ENCODE measurements around the gene RTCA.
A peak's percentile ranks its signal among the peaks of the same experiment; 100 is the strongest.
"Not testable (repeated sequence)": the region's sequence is repeated elsewhere in the genome, so short reads cannot be mapped to it uniquely, and the experiment has no call there.

The RTCA gene

GRCh38 chr1:100265931-100266740 is at the start of gene RTCA:
TSS of gene RTCA (plus strand) at chr1:100266216. CDS start at chr1:100266376, 160 bp downstream.
- peak; percentile 94 for DNase-seq

DNA sequence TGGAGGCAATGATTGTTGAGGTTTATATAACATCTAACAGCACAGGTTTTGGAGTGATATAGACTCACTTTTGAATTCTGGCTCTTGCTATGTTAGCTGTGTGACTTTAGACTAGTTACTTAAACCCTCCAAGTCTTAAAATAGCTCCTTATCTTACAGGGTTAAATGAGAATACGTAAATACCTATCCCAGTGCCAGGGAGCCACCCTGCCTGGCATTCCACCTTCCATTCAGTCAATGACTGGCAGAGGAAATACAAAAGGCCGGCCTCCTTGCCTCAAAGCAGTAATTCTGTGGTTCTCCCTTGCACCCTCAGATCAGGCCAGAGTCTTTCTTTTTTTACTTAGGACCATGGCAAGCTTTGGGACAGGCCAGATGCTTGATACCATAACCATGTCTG is 48.2 kb upstream of the RTCA start:
- no peak for DNase-seq

- no peak for DNase-seq
Observed at GRCh38 chr1:100219457-100219856, 46.6 kb upstream of the RTCA start.

- no peak for DNase-seq
Observed at GRCh38 chr1:100219883-100220282, 46.1 kb upstream of the RTCA start.

- DNase-seq: no peak
Observed at GRCh38 chr1:100222428-100222827, 43.6 kb upstream of the RTCA start.

- no peak for DNase-seq
Observed at GRCh38 chr1:100229681-100230443, 36.2 kb upstream of the RTCA start.

DNA sequence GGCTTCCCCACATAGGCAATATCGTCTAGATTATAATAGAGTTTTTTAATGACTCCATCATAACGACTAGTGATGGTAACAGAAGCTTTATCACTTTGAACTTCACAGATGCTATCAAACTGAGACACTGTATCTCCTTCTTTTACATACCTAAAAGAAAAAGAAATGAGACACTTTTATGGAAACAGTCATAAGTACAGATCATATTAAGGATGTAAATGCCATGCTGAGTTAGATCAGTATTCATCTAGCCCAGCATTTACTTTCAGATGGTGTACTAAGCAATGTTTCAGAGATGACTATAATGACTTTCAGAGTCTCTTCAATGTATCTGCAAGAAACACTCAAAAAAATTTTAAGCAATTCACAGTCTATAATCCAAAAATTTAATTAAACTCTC is 35.3 kb upstream of the RTCA start:
- DNase-seq: no peak

GRCh38 chr1:100231721-100232120 is 34.3 kb upstream of the RTCA start:
- DNase-seq: no peak

GRCh38 chr1:100232156-100232555 is 33.9 kb upstream of the RTCA start:
- no peak for DNase-seq

GRCh38 chr1:100233566-100233965 is 32.5 kb upstream of the RTCA start:
- DNase-seq: not testable (repeated sequence)

DNA sequence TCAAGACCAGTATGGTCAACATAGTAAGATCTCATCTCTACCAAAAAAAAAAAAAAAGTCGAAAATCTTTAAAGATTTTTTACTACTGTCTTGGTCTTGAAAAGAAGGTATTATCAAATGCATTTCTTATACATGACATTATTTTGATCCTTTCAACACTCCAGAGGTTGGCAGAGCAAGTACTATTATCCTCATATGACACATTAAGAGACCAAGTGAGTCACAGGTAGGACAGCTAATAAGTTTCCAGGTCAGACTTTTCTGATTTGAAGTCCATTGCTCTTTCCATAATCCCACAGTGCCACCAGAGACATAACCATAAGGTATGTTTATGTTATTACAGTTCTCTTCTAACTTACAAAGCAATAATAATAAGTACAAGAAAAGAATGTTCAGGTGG is 31.6 kb upstream of the RTCA start:
- no peak for DNase-seq

DNA sequence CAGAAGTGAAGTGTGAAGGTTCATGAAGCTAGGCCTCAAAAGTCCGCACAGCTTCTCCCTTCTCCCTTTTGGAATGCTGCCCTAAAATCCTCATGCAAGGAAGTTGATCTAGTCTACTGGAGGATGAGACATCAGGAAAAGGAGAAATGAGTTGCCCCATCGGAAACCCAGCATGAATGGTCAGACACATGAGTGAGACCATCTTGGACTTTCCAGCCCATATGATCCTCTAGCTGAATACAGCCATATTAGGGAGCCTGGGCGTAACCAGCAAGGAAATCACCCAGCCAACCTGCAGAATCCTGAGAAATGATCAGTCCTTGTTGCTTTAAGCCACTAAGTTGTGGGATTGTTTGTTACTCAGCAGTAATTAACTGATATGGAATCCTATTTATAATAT is 28.9 kb upstream of the RTCA start:
- DNase-seq: no peak

DNA sequence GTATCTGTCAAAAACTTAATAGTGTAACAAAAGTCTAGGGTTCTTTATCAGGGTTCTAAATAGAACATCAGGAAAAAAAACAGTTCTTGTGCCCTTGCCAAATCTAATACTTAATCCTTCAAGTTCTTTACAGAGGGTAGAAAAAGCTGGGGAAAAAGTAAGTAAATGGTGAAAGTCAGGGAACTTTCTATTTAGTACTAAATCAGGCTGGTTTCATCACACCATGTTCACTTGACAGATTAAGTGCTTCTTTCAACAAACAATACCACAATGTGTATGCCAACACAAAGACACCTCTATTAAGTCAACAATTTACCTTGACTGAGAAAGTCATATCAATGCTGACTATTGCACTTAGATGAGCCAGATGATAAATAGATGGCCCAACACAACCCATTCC is 26.1 kb upstream of the RTCA start:
- no peak for DNase-seq

DNA sequence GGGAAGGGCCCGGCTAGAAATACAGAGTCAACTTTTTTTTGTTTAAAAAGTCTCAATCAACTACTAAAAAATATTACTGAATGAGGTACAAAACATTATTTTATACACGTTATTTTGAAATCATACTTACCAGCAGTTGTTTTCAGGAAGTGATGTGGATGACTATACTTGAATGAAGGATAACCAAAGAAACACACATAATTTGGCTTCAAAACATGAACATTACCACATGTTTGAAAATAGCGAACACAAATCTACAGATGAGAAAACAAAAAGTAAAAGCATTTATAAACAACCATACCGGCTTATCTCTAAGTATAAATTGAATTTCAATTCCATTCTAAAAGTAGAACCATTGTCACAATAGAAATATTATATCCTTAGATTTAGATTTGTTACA is 25.4 kb upstream of the RTCA start:
- DNase-seq: no peak

GRCh38 chr1:100246738-100247137 is 19.3 kb upstream of the RTCA start:
- no peak for DNase-seq

DNA sequence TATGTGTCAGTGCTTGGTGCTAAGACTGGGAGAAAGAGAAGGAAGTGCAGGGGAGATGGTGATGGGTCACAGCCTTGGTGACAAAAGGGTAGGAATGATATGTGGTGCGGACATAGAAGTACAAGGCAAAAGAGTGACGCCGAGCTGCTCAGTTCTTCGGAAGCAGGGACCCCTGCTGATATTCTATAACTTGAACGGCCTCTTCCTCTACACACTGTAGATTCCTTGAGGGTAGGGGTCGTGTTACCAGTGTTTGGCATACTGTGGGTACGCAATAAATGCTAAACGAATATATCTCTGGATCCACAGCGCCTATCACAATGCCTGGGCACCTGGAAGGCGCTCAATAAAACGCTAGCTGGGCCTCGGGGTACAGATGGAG is 16.9 kb upstream of the RTCA start:
- DNase-seq: no peak

GRCh38 chr1:100249537-100250257 is 16.3 kb upstream of the RTCA start, which contains the start of gene DBT:
TSS of gene DBT (minus strand) at chr1:100249834. CDS start at chr1:100249820, 14 bp downstream.
- peak; percentile 87 for DNase-seq

DNA sequence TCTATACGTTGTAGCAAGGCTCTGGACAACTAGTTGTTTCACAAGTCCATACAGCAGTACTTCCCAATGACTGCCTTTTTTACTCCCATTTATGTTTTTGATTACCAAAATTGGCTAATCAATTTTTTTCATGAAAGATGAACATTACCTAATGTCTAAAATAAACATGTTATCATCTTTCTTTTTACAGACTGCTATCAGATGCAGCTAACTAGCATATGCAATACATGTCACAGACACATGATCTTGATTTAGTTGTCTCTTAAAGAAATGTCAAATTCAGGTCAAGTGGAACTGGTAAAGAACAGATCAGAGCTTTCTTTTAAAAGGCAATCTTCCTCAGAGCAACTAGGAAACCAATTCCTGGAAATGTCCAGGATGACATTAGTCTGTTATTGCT is 15.8 kb upstream of the RTCA start:
- DNase-seq: no peak

GRCh38 chr1:100250807-100251206 is 15.2 kb upstream of the RTCA start:
- no peak for DNase-seq

DNA sequence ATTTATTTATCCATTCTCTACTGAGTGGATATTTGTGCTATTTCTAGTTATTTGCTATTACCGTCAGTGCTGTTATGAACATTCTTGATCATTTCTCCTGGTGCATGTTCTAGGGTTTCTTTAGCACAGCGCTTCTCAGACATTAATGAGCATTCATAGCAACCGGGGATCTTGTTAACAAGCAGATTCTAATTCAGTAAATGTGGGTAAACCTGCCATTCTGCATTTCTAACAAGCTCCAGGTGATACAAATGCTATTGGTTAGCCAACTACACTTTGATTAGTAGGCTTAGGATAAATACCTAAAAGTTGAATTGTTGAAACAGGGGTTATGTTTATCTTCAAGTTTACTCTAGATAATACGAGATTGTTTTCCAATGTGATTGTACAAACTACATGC is 13.1 kb upstream of the RTCA start:
- no peak for DNase-seq

GRCh38 chr1:100253552-100253951 is 12.5 kb upstream of the RTCA start:
- DNase-seq: no peak

GRCh38 chr1:100256273-100256672 is 9.7 kb upstream of the RTCA start:
- DNase-seq: not testable (repeated sequence)

DNA sequence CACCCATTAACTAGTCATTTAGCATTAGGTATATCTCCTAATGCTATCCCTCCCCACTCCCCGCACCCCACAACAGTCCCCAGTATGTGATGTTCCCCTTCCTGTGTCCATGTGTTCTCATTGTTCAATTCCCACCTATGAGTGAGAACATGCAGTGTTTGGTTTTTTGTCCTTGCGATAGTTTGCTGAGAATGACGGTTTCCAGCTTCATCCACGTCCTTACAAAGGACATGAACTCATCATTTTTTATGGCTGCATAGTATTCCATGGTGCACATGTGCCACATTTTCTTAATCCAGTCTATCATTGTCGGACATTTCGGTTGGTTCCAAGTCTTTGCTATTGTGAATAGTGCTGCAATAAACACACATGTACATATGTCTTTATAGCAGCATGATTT is 7.6 kb upstream of the RTCA start:
- DNase-seq: not testable (repeated sequence)

GRCh38 chr1:100261686-100262085 is 4.3 kb upstream of the RTCA start:
- no peak for DNase-seq

All from activated CD4-positive, alpha-beta T cell treated with anti-CD3 and anti-CD28 coated beads, Interleukin-2, amount 50 U/mL, for 1 hour (primary cell).